Measurements from ENCODE around the gene ELN.

GRCh38 chr7:74049997-74050798 is 22.2 kb downstream of the ELN start:
- no peak for TF ChIP-seq CTCF (IDR thresholded peaks at IDR 0.05; ENCODE audit: control extremely low read depth in 1 of 3, insufficient read depth in 1 of 3, low read depth in 1 of 3, low read length in 3 of 3)
- no peak for TF ChIP-seq CHD2 (IDR thresholded peaks at IDR 0.05; ENCODE audit: low read length)
- no peak for TF ChIP-seq SIRT6 (IDR thresholded peaks at IDR 0.05; ENCODE audit: low read length)
- no peak for TF ChIP-seq SP4 (IDR thresholded peaks at IDR 0.05; ENCODE audit: low read length)
- TF ChIP-seq EP300 (IDR thresholded peaks at IDR 0.05; ENCODE audit: borderline replicate concordance in 1 of 2, low read depth in 2 of 2, low read length in 2 of 2) = no peak
- TF ChIP-seq EZH2 (IDR thresholded peaks at IDR 0.05; ENCODE audit: low read depth, low read length, severe bottlenecking) = no peak
- no peak for TF ChIP-seq POLR2A (IDR thresholded peaks at IDR 0.05; ENCODE audit: control extremely low read depth in 1 of 2, low read depth in 2 of 2, low read length in 2 of 2)
- no peak for TF ChIP-seq SP1 (IDR thresholded peaks at IDR 0.05; ENCODE audit: low read depth, low read length)
